HepG2 (cell line): ENCODE results near the gene KIAA1217.

ENCODE experiments used
- USF2 ChIP-seq, 2 experiments: sonication (generic) in 1 of 2; formaldehyde crosslinking in 1 of 2; IDR thresholded peaks; 2 replicates each; pipeline versions ENCODE4 v1.5.1 to v1.6.1; 2011 to 2020; ENCODE audit warnings: borderline replicate concordance in 1 of 2, low read depth in 1 of 2, low read length in 1 of 2, mild to moderate bottlenecking in 1 of 2, missing genetic modification reagents in 1 of 2, moderate library complexity in 1 of 2
- ZNF687 ChIP-seq: sonication (generic); formaldehyde crosslinking; IDR thresholded peaks from 2 replicates; pipeline ENCODE4 v1.5.1; 2020; ENCODE audit warnings: mild to moderate bottlenecking, missing genetic modification reagents, moderate library complexity
- TF ChIP-seq, protein P1 (sequence below): sonication (generic); formaldehyde crosslinking; IDR thresholded peaks from 2 replicates; pipeline ENCODE4 v1.8.0; 2022; ENCODE audit warnings: mild to moderate bottlenecking, missing genetic modification reagents, moderate library complexity

- TF ChIP-seq, protein P1, sequence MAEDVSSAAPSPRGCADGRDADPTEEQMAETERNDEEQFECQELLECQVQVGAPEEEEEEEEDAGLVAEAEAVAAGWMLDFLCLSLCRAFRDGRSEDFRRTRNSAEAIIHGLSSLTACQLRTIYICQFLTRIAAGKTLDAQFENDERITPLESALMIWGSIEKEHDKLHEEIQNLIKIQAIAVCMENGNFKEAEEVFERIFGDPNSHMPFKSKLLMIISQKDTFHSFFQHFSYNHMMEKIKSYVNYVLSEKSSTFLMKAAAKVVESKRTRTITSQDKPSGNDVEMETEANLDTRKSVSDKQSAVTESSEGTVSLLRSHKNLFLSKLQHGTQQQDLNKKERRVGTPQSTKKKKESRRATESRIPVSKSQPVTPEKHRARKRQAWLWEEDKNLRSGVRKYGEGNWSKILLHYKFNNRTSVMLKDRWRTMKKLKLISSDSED (CRISPR knock-in tag) = no peak
- TF ChIP-seq ZNF687 (CRISPR knock-in tag) (no peak), USF2 (IDR thresholded peaks at IDR 0.05; ENCODE audit: low read depth, low read length) (no peak), USF2 (CRISPR knock-in tag; IDR thresholded peaks at IDR 0.05; ENCODE audit: borderline replicate concordance) (no peak)
Measured at GRCh38 chr10:24272374-24272773, 63.4 kb downstream of the KIAA1217 start.
